Chondrocyte (in vitro differentiated cells): ENCODE results near the gene CNEP1R1. TPM values are rescaled to one million over a fixed set of nuclear protein-coding genes. Genes with fewer than 3 reads are reported as not detected.

ENCODE experiments used
- DNase-seq: peaks from one replicate; pipeline ENCODE4 v3.0.0; 2021; ENCODE audit warnings: mixed read lengths, low spot score
- H3K27ac Mint-ChIP-seq: one replicate; pipeline ENCODE4 v1.8.0; 2021; ENCODE audit warnings: mild to moderate bottlenecking, moderate library complexity, mixed read lengths; ENCODE audit not compliant: unreplicated experiment
- H3K27me3 Mint-ChIP-seq: 2 replicates; pipeline ENCODE4 v1.8.0; 2021; ENCODE audit warnings: low read depth, mixed read lengths
- H3K36me3 Mint-ChIP-seq: 2 replicates; pipeline ENCODE4 v1.8.0; 2021; ENCODE audit warnings: low read depth, mixed read lengths
- H3K4me1 Mint-ChIP-seq: 2 replicates; pipeline ENCODE4 v1.8.0; 2021; ENCODE audit warnings: low read depth, mild to moderate bottlenecking, mixed read lengths
- H3K4me3 Mint-ChIP-seq: one replicate; pipeline ENCODE4 v1.8.0; 2021; ENCODE audit warnings: mild to moderate bottlenecking, moderate library complexity, mixed read lengths; ENCODE audit not compliant: unreplicated experiment
- H3K9me3 Mint-ChIP-seq: 2 replicates; pipeline ENCODE4 v1.8.0; 2021; ENCODE audit warnings: low read depth, mixed read lengths
- CTCF ChIP-seq: fragments of 200-600 bp; sonication (generic); IDR thresholded peaks from 2 replicates; pipeline ENCODE4 v1.5.0; 2021; ENCODE audit warnings: antibody characterized with exemption, mild to moderate bottlenecking, moderate library complexity
- total RNA-seq: library from RNA; stranded (reverse); gene quantifications from 3 replicates; pipeline ENCODE4 v1.2.1, GENCODE V29; 2021

Gene CNEP1R1
- total RNA-seq, 1 donor from 2014 or later: 25.7 TPM

GRCh38 chr16:50083996-50084395, 59.0 kb downstream of the CNEP1R1 start:
- Mint-ChIP-seq H3K4me1 (peaks cover 2% of the 10 kb centered on the region), H3K27ac (no peak overlapping the region), H3K9me3 (no peaks in the 10 kb centered on the region), H3K4me3 (no peak overlapping the region), H3K27me3 (no peaks in the 10 kb centered on the region), H3K36me3 (peaks cover 27% of the 10 kb centered on the region)
- no peak for DNase-seq
- TF ChIP-seq CTCF: no peak

- H3K4me1 Mint-ChIP-seq: no peaks in the 10 kb centered on the region
- peaks cover 20% of the 10 kb centered on the region for H3K36me3 Mint-ChIP-seq
- no peak for TF ChIP-seq CTCF
- no peak overlapping the region for H3K27ac Mint-ChIP-seq
- no peak for DNase-seq
- H3K9me3 Mint-ChIP-seq: no peaks in the 10 kb centered on the region
- H3K4me3 Mint-ChIP-seq: no peak overlapping the region
- H3K27me3 Mint-ChIP-seq: no peaks in the 10 kb centered on the region
Observed at GRCh38 chr16:50086176-50086575, 61.2 kb downstream of the CNEP1R1 start.

Other genes starting within 250 kb of the CNEP1R1 start
- 4.7 to 7.9 TPM (median 5.0 TPM) in 3 replicates for gene ZNF423, start 169.1 kb upstream of the CNEP1R1 start, total RNA-seq
- 16.0 to 19.8 TPM (median 17.3 TPM) in 3 replicates for gene HEATR3, start 40.7 kb downstream of the CNEP1R1 start, total RNA-seq
- 8.4 to 9.8 TPM (median 9.2 TPM) in 3 replicates for gene TENT4B, start 128.1 kb downstream of the CNEP1R1 start, total RNA-seq
- gene ADCY7, start 241.3 kb downstream of the CNEP1R1 start, total RNA-seq: 8.8 to 11.8 TPM (median 9.1 TPM) in 3 replicates